ENCODE data around the gene ARID5B. TPM values are rescaled to one million over a fixed set of nuclear protein-coding genes. Genes with fewer than 3 reads are reported as not detected.
A peak's percentile ranks its signal among the peaks of the same experiment; 100 is the strongest.

The ARID5B gene
- total RNA-seq, 3 donors from 2014 or later = 21.9 to 34.1 (median 22.4) TPM

DNA sequence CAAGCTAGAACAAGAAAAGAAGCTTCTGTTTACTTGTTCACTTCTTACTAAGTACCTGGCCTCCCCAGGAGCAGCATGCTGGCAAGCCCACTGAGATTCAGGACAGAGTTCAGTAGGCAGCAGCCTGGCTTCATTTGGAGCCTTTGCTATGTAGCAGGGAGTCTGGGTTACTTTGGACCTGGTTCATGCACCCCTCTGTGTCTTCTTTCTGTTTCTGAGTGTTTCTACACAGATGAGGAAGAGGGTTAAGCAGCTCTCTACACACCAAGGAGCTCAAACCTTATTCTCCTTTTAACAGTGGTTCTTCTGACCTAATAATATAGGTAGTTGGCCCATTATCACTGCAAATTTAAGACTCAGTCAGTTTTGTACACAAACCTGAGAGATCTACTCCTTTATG is 152.9 kb downstream of the ARID5B start:
- H3K4me3 ChIP-seq = no peak overlapping the region

DNA sequence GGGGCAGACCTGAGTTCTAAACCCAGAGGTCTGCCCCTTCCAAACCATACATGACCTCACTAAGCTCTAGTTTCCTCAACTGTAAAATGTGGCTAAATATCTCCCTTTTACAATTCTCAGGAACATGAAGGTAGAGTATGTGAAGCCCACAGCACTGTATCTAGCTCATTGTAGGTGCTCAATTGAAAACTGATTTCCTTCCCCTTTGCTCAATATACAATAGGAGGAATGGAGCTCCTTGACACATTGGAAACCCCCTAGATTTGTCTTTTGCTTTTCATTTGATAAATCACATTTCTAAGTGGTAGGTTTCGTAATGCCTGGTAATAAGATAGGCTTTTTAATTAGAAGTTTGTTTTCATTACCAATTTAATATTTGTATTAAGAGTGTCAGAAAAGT is 153.3 kb downstream of the ARID5B start:
- Histone ChIP-seq H3K4me3 (no peak overlapping the region), H3K4me1 (ENCODE audit: low read depth) (peaks cover 38% of the 10 kb centered on the region), H3K36me3 (ENCODE audit: low read depth) (no peaks in the 10 kb centered on the region), H3K9me3 (no peaks in the 10 kb centered on the region)
- intact Hi-C loops (cut with DNase I, micrococcal nuclease) = no loop called here
- DNase-seq = no peak
- TF ChIP-seq, protein P1, sequence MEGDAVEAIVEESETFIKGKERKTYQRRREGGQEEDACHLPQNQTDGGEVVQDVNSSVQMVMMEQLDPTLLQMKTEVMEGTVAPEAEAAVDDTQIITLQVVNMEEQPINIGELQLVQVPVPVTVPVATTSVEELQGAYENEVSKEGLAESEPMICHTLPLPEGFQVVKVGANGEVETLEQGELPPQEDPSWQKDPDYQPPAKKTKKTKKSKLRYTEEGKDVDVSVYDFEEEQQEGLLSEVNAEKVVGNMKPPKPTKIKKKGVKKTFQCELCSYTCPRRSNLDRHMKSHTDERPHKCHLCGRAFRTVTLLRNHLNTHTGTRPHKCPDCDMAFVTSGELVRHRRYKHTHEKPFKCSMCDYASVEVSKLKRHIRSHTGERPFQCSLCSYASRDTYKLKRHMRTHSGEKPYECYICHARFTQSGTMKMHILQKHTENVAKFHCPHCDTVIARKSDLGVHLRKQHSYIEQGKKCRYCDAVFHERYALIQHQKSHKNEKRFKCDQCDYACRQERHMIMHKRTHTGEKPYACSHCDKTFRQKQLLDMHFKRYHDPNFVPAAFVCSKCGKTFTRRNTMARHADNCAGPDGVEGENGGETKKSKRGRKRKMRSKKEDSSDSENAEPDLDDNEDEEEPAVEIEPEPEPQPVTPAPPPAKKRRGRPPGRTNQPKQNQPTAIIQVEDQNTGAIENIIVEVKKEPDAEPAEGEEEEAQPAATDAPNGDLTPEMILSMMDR (IDR thresholded peaks at IDR 0.05) = no peak
- ATAC-seq = no peak

More for the DNA sequence above, 152.9 kb downstream of the ARID5B start:
- Histone ChIP-seq H3K36me3 (ENCODE audit: low read depth) (no peaks in the 10 kb centered on the region), H3K9me3 (no peaks in the 10 kb centered on the region), H3K4me1 (ENCODE audit: low read depth) (peaks cover 34% of the 10 kb centered on the region)
- intact Hi-C loops (cut with DNase I, micrococcal nuclease) = no loop called here
- DNase-seq (no peak), ATAC-seq (peak; percentile 17)
- TF ChIP-seq, protein P1 (IDR thresholded peaks at IDR 0.05) = no peak

DNA sequence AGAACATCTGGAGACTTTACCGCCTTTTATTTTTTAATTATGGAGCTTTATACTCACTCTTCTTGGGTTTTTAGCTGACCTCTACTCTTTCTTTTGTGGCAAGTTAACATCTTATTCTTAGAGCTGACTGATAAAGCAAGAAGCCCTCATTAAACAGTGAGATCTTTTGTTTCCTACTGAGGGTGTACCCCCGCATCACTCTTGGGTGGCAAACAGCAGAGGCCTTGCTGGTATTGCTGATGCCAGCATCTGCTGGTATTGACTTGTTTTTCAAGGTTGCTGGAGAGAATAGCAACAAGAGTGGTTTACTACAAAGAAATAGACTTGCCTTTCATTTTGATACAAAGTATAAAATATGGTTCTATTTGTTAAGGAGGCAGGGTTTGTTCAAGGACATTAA is 154.7 kb downstream of the ARID5B start:
- TF ChIP-seq, protein P1 (IDR thresholded peaks at IDR 0.05) = no peak
- H3K4me3 ChIP-seq = no peak overlapping the region
- H3K4me1 ChIP-seq (ENCODE audit: low read depth) = peaks cover 39% of the 10 kb centered on the region
- ATAC-seq = no peak
- no peak for DNase-seq
- intact Hi-C loops (cut with DNase I, micrococcal nuclease) = no loop called here
- no peaks in the 10 kb centered on the region for H3K36me3 ChIP-seq (ENCODE audit: low read depth)
- no peaks in the 10 kb centered on the region for H3K9me3 ChIP-seq

DNA sequence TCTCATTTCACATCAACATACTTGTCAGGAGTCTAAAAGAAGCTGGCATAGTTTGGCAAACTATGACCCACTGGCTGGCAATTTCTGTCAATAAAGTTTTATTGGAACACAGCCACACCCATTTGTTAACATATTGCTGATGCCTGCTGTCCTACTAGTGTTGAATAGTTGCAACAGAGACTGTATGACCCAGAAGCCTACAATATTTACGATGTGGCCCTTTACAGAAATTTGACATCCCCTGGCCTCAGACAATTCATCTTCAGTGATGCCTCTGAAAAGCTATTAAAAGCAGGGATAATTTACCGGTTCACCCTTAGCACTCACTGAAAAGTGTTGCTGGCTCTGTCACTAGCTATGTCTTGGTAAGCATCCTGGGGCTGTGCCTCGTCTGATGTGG is 155.2 kb downstream of the ARID5B start:
- peak; percentile 66 for ATAC-seq
- Histone ChIP-seq H3K9me3 (no peaks in the 10 kb centered on the region), H3K4me3 (no peak overlapping the region), H3K4me1 (ENCODE audit: low read depth) (peaks cover 39% of the 10 kb centered on the region), H3K36me3 (ENCODE audit: low read depth) (no peaks in the 10 kb centered on the region)
- TF ChIP-seq, protein P1 (IDR thresholded peaks at IDR 0.05) = no peak
- intact Hi-C loops (cut with DNase I, micrococcal nuclease) = no loop called here
- no peak for DNase-seq

DNA sequence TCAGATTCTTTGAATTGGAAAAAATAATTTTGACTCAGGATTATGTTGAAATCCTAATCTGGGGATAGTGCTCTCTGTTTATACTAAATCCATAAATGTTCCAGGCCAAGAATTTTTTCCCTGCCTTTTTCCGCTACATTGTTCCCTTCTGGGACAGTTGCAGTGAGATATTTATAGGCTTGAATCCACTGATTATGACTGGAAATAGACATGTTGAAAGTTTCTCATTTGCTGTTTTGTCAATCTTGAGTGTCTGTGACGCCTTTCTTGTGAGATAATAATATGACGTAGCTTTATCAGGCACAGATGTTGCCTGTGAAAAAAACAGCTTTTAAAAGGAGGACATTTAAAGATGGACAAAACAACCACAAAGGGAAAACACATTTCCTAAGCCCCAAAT is 155.9 kb downstream of the ARID5B start:
- H3K36me3 ChIP-seq (ENCODE audit: low read depth) = no peaks in the 10 kb centered on the region
- DNase-seq (no peak), ATAC-seq (no peak)
- intact Hi-C loops (cut with DNase I, micrococcal nuclease) = no loop called here
- peaks cover 39% of the 10 kb centered on the region for H3K4me1 ChIP-seq (ENCODE audit: low read depth)
- no peaks in the 10 kb centered on the region for H3K9me3 ChIP-seq
- TF ChIP-seq, protein P1 (IDR thresholded peaks at IDR 0.05) = no peak
- H3K4me3 ChIP-seq = no peak overlapping the region

DNA sequence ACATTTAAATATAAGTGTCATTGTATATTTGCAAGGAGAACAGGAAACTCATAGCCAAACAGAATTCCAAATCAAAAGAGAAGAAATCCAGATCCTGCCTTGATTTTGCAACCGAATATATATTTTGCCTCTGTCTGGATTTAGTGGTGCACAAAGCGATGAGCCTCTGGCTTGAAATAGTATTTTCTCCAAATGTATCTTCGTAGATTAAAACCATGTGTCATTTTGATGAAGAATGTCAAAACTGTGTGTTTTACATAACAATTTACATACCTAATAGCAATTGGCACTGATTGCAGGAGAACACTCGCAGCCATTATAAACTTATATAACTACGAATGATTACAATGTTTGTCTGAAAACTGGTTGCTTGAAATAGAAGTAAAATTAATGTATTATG is 156.4 kb downstream of the ARID5B start:
- TF ChIP-seq, protein P1 (IDR thresholded peaks at IDR 0.05) = no peak
- Histone ChIP-seq H3K9me3 (no peaks in the 10 kb centered on the region), H3K4me3 (no peak overlapping the region), H3K4me1 (ENCODE audit: low read depth) (peaks cover 39% of the 10 kb centered on the region), H3K36me3 (ENCODE audit: low read depth) (no peaks in the 10 kb centered on the region)
- ATAC-seq (no peak), DNase-seq (no peak)
- intact Hi-C loops (cut with DNase I, micrococcal nuclease) = no loop called here

Data from mucosa of descending colon (tissue), 3 donors.